ENCODE results near the gene PPP3CB.

Gene PPP3CB

GRCh38 chr10:73410897-73411296 is 84.9 kb downstream of the PPP3CB start:
- no peak overlapping the region for H3K9ac ChIP-seq (ENCODE audit: low read length)
- no peak overlapping the region for H3K4me2 ChIP-seq (ENCODE audit: low read depth, low read length, poor library complexity, severe bottlenecking)
- H2AFZ ChIP-seq (ENCODE audit: low read depth, low read length, severe bottlenecking), result no peak overlapping the region
- H3F3A ChIP-seq (ENCODE audit: insufficient read depth), result no peaks in the 10 kb centered on the region
- no peaks in the 10 kb centered on the region for H3K9me2 ChIP-seq (replicated peaks; ENCODE audit: insufficient read depth, low read length)
- no peak for TF ChIP-seq CTCF (IDR thresholded peaks at IDR 0.05; ENCODE audit: insufficient read depth, low read length, poor library complexity, severe bottlenecking)
- no peak for TF ChIP-seq EZH2phosphoT487 (conservative IDR thresholded peaks at IDR 0.05; ENCODE audit: low read length)
- H3K79me2 ChIP-seq (ENCODE audit: insufficient read depth, low read length), result peaks cover 77% of the 10 kb centered on the region
- H3K36me3 ChIP-seq (ENCODE audit: low read length), result no peaks in the 10 kb centered on the region
- H3K27me3 ChIP-seq (ENCODE audit: low read length), result no peaks in the 10 kb centered on the region
- no peak overlapping the region for H3K27ac ChIP-seq (ENCODE audit: low read depth, low read length)
- no peak overlapping the region for H3K4me3 ChIP-seq (ENCODE audit: insufficient read depth, low read length, poor library complexity, severe bottlenecking)
- no peaks in the 10 kb centered on the region for H3K9me3 ChIP-seq (ENCODE audit: insufficient read depth, low read length)
- peaks cover 4% of the 10 kb centered on the region; the same call in 1 of the 2 replicates for H4K20me1 ChIP-seq (ENCODE audit: low read depth, low read length)

- Histone ChIP-seq H3K4me3 (ENCODE audit: insufficient read depth, low read length, poor library complexity, severe bottlenecking) (no peak overlapping the region), H3K79me2 (ENCODE audit: insufficient read depth, low read length) (peaks cover 90% of the 10 kb centered on the region), H3F3A (ENCODE audit: insufficient read depth) (no peaks in the 10 kb centered on the region), H3K4me2 (ENCODE audit: low read depth, low read length, poor library complexity, severe bottlenecking) (no peak overlapping the region), H3K9me2 (replicated peaks; ENCODE audit: insufficient read depth, low read length) (no peaks in the 10 kb centered on the region), H3K36me3 (ENCODE audit: low read length) (no peaks in the 10 kb centered on the region), H3K9me3 (ENCODE audit: insufficient read depth, low read length) (no peaks in the 10 kb centered on the region), H4K20me1 (ENCODE audit: low read depth, low read length) (peaks cover 4% of the 10 kb centered on the region; the same call in 1 of the 2 replicates), H2AFZ (ENCODE audit: low read depth, low read length, severe bottlenecking) (no peak overlapping the region), H3K27me3 (ENCODE audit: low read length) (no peaks in the 10 kb centered on the region), H3K27ac (ENCODE audit: low read depth, low read length) (no peak overlapping the region), H3K9ac (ENCODE audit: low read length) (no peak overlapping the region)
- TF ChIP-seq EZH2phosphoT487 (conservative IDR thresholded peaks at IDR 0.05; ENCODE audit: low read length) (no peak), CTCF (IDR thresholded peaks at IDR 0.05; ENCODE audit: insufficient read depth, low read length, poor library complexity, severe bottlenecking) (no peak)
Measured at GRCh38 chr10:73408978-73409521, 86.8 kb downstream of the PPP3CB start.

- no peak overlapping the region for H3K27ac ChIP-seq (ENCODE audit: low read depth, low read length)
- no peaks in the 10 kb centered on the region for H3F3A ChIP-seq (ENCODE audit: insufficient read depth)
- no peaks in the 10 kb centered on the region for H3K36me3 ChIP-seq (ENCODE audit: low read length)
- no peaks in the 10 kb centered on the region for H3K9me3 ChIP-seq (ENCODE audit: insufficient read depth, low read length)
- peaks cover 4% of the 10 kb centered on the region; the same call in 1 of the 2 replicates for H4K20me1 ChIP-seq (ENCODE audit: low read depth, low read length)
- H3K27me3 ChIP-seq (ENCODE audit: low read length), result no peaks in the 10 kb centered on the region
- H2AFZ ChIP-seq (ENCODE audit: low read depth, low read length, severe bottlenecking), result no peak overlapping the region
- TF ChIP-seq EZH2phosphoT487 (conservative IDR thresholded peaks at IDR 0.05; ENCODE audit: low read length) (no peak), CTCF (IDR thresholded peaks at IDR 0.05; ENCODE audit: insufficient read depth, low read length, poor library complexity, severe bottlenecking) (no peak)
- H3K79me2 ChIP-seq (ENCODE audit: insufficient read depth, low read length), result peaks cover 93% of the 10 kb centered on the region
- no peaks in the 10 kb centered on the region for H3K9me2 ChIP-seq (replicated peaks; ENCODE audit: insufficient read depth, low read length)
- no peak overlapping the region for H3K4me3 ChIP-seq (ENCODE audit: insufficient read depth, low read length, poor library complexity, severe bottlenecking)
- no peak overlapping the region for H3K9ac ChIP-seq (ENCODE audit: low read length)
- H3K4me2 ChIP-seq (ENCODE audit: low read depth, low read length, poor library complexity, severe bottlenecking), result no peak overlapping the region
Measured at GRCh38 chr10:73408061-73408460, 87.8 kb downstream of the PPP3CB start.
